PFSK-1 (cell line): ENCODE measurements around the gene MYLIP.

Source experiments
- POLR2AphosphoS5 ChIP-seq: IDR thresholded peaks from 2 replicates; pipeline ENCODE4 v1.6.1; 2012; ENCODE audit warnings: low read depth, mild to moderate bottlenecking, control low read depth, low read length, moderate library complexity
- REST ChIP-seq, 2 experiments: IDR thresholded peaks; 2 replicates each; pipeline versions ENCODE4 v1.6.1 to v1.8.0; 2011 to 2012; ENCODE audit warnings: low read depth in 2 of 2, low read length in 2 of 2, control low read depth in 1 of 2, inconsistent platforms in 1 of 2, mild to moderate bottlenecking in 1 of 2, moderate library complexity in 1 of 2; ENCODE audit not compliant: insufficient read depth in 1 of 2
- SIN3A ChIP-seq: IDR thresholded peaks from 2 replicates; pipeline ENCODE4 v1.6.1; 2012; ENCODE audit warnings: mild to moderate bottlenecking, low read length, moderate library complexity, borderline replicate concordance; ENCODE audit not compliant: insufficient read depth
- TAF1 ChIP-seq: IDR thresholded peaks from 2 replicates; pipeline ENCODE4 v1.6.1; 2012; ENCODE audit warnings: low read length, control low read depth, borderline replicate concordance; ENCODE audit not compliant: insufficient read depth

- no peak for TF ChIP-seq POLR2AphosphoS5
- TF ChIP-seq SIN3A: no peak
- no peak for TF ChIP-seq TAF1
- no peak for TF ChIP-seq REST (IDR thresholded peaks at IDR 0.05; ENCODE audit: insufficient read depth in 1 of 2, low read depth in 2 of 2, low read length in 2 of 2)
These were observed 20.4 kb downstream of the MYLIP start for GRCh38 chr6:16149305-16149704.
